GM12891 (cell line): Measurements from ENCODE around the gene FNDC3B.

Source experiments
- PAX5 ChIP-seq: IDR thresholded peaks from 2 replicates; pipeline ENCODE4 v1.6.1; 2011; ENCODE audit warnings: low read length, moderate library complexity, mild to moderate bottlenecking; ENCODE audit not compliant: insufficient read depth, severe bottlenecking
- POLR2A ChIP-seq: IDR thresholded peaks from 2 replicates; pipeline ENCODE4 v1.6.1; 2011; ENCODE audit warnings: low read depth, low read length, control low read depth
- POLR2AphosphoS5 ChIP-seq: IDR thresholded peaks from 2 replicates; pipeline ENCODE4 v1.6.1; 2011; ENCODE audit warnings: low read depth, low read length, control low read depth
- SPI1 ChIP-seq: IDR thresholded peaks from 2 replicates; pipeline ENCODE4 v1.6.1; 2011; ENCODE audit warnings: low read depth, low read length, control low read depth
- TAF1 ChIP-seq: IDR thresholded peaks from 2 replicates; pipeline ENCODE4 v1.6.1; 2011; ENCODE audit warnings: low read depth, low read length, control low read depth

- no peak for TF ChIP-seq POLR2A
- TF ChIP-seq PAX5: no peak
- no peak for TF ChIP-seq TAF1
- TF ChIP-seq POLR2AphosphoS5: no peak
- no peak for TF ChIP-seq SPI1
These were observed 3.9 kb downstream of the FNDC3B start for GRCh38 chr3:172043233-172043632.
